H1 (cell line): Measurements from ENCODE around the gene KRT14. TPM values are rescaled to one million over a fixed set of nuclear protein-coding genes. Genes with fewer than 3 reads are reported as not detected.

Experiments
- CTCF ChIA-PET: fragments of 300-600 bp; sonication (Branson Sonifier 250); formaldehyde crosslinking; loops from one replicate; lab custom pipeline; 2021; ENCODE audit not compliant: partially characterized antibody; lab: Charles Lee
- POLR2A ChIA-PET: fragments of 300-600 bp; sonication (Branson Sonifier 250); formaldehyde crosslinking; loops from one replicate; lab custom pipeline; 2021; ENCODE audit warnings: inconsistent platforms; ENCODE audit not compliant: partially characterized antibody; lab: Charles Lee
- DNase-seq, 2 experiments: peaks; one replicate each; pipeline versions ENCODE4 v3.0.0 to v3.0.0-alpha.2; 2010 to 2022; ENCODE audit warnings: low spot score in 2 of 2, low read depth in 1 of 2, mixed read lengths in 1 of 2
- FAIRE-seq: peaks from 2 replicates; lab custom pipeline; 2011; peaks lifted over from hg19 to GRCh38; lab: Jason Lieb, UNC
- H2AFZ ChIP-seq: 2 replicates; pipeline ENCODE4 v1.8.1; 2012; ENCODE audit warnings: low read length, inconsistent platforms
- H2AK5ac ChIP-seq: 2 replicates; pipeline ENCODE4 v1.6.1; 2013; ENCODE audit warnings: low read depth, low read length
- H2BK120ac ChIP-seq: replicated peaks from 2 replicates; pipeline ENCODE3; 2013; ENCODE audit warnings: low read depth, low read length, inconsistent platforms
- H2BK12ac ChIP-seq: 2 replicates; pipeline ENCODE4 v1.6.1; 2013; ENCODE audit warnings: low read depth, low read length
- H2BK15ac ChIP-seq: 2 replicates; pipeline ENCODE4 v1.6.1; 2013; ENCODE audit warnings: low read length
- H2BK20ac ChIP-seq: 2 replicates; pipeline ENCODE4 v1.6.1; 2013; ENCODE audit warnings: low read length
- H2BK5ac ChIP-seq: 2 replicates; pipeline ENCODE4 v1.6.1; 2013; ENCODE audit warnings: low read depth, low read length
- H3K14ac ChIP-seq: 2 replicates; pipeline ENCODE4 v1.6.1; 2013; ENCODE audit warnings: inconsistent platforms; ENCODE audit not compliant: insufficient read length
- H3K18ac ChIP-seq: 2 replicates; pipeline ENCODE4 v1.6.1; 2013; ENCODE audit warnings: low read length; ENCODE audit errors: extremely low read depth
- H3K23ac ChIP-seq: 2 replicates; pipeline ENCODE4 v1.6.1; 2013; ENCODE audit warnings: inconsistent platforms; ENCODE audit not compliant: insufficient read length
- H3K23me2 ChIP-seq: 2 replicates; pipeline ENCODE4 v1.6.1; 2013; ENCODE audit warnings: low read depth, low read length
- H3K27ac ChIP-seq: 2 replicates; pipeline ENCODE4 v1.6.1; 2011; ENCODE audit warnings: low read depth, low read length, inconsistent platforms
- H3K27me3 ChIP-seq, 4 experiments: replicated peaks in 1 of 4; 1 replicate in 1 of 4; 2 replicates in 3 of 4; pipeline versions ENCODE4 v1.6.1 to v1.8.1; 2011 to 2013; ENCODE audit warnings: low read length in 3 of 4, mild to moderate bottlenecking in 3 of 4, inconsistent platforms in 2 of 4, mixed read lengths in 2 of 4, moderate library complexity in 1 of 4; ENCODE audit not compliant: control insufficient read depth in 3 of 4, insufficient read depth in 3 of 4; ENCODE audit errors: extremely low read depth in 1 of 4
- H3K36me3 ChIP-seq, 4 experiments: 2 replicates each; pipeline versions ENCODE4 v1.6.1 to v1.8.1; 2011 to 2013; ENCODE audit warnings: mild to moderate bottlenecking in 4 of 4, low read length in 3 of 4, moderate library complexity in 2 of 4, control low read depth in 1 of 4, inconsistent platforms in 1 of 4; ENCODE audit not compliant: insufficient read depth in 4 of 4, control insufficient read depth in 2 of 4
- H3K4ac ChIP-seq: replicated peaks from 2 replicates; pipeline ENCODE3; 2013; ENCODE audit warnings: low read length, low read depth, mixed read lengths, inconsistent platforms; ENCODE audit not compliant: insufficient read length
- H3K4me1 ChIP-seq, 4 experiments: replicated peaks in 1 of 4; 1 replicate in 1 of 4; 2 replicates in 3 of 4; pipeline versions ENCODE4 v1.6.1 to v1.8.1; 2011 to 2013; ENCODE audit warnings: low read length in 3 of 4, inconsistent platforms in 2 of 4, mixed read lengths in 1 of 4; ENCODE audit not compliant: insufficient read depth in 4 of 4, control insufficient read depth in 3 of 4
- H3K4me2 ChIP-seq, 2 experiments: 2 replicates each; pipeline versions ENCODE4 v1.6.1 to v1.8.1; 2011 to 2013; ENCODE audit warnings: low read depth in 2 of 2, low read length in 2 of 2, control low read depth in 1 of 2, inconsistent platforms in 1 of 2, mild to moderate bottlenecking in 1 of 2; ENCODE audit not compliant: insufficient read depth in 1 of 2
- H3K4me3 ChIP-seq, 4 experiments: fragments of 200-600, 300-600 bp in 1 of 4; sonication (generic), shearing (Covaris generic), sonication (Bioruptor Twin) in 1 of 4; 2 replicates each; pipeline versions ENCODE4 v1.5.1 to v1.8.1; 2011 to 2016; ENCODE audit warnings: low read length in 4 of 4, low read depth in 3 of 4, control low read depth in 2 of 4, inconsistent platforms in 2 of 4, mild to moderate bottlenecking in 2 of 4, mixed read lengths in 1 of 4, moderate library complexity in 1 of 4; ENCODE audit not compliant: insufficient read depth in 2 of 4; ENCODE audit errors: extremely low read depth in 1 of 4
- H3K56ac ChIP-seq: replicated peaks from 2 replicates; pipeline ENCODE3; 2013; ENCODE audit warnings: low read depth, mild to moderate bottlenecking, mixed read lengths, low read length, inconsistent platforms; ENCODE audit not compliant: insufficient read length
- H3K79me1 ChIP-seq: 2 replicates; pipeline ENCODE4 v1.6.1; 2013; ENCODE audit warnings: low read depth, low read length, control low read depth
- H3K79me2 ChIP-seq, 2 experiments: 2 replicates each; pipeline versions ENCODE4 v1.6.1 to v1.8.1; 2012 to 2013; ENCODE audit warnings: low read length in 2 of 2, mild to moderate bottlenecking in 2 of 2, inconsistent platforms in 1 of 2; ENCODE audit not compliant: insufficient read depth in 2 of 2, control insufficient read depth in 1 of 2
- H3K9ac ChIP-seq, 4 experiments: replicated peaks in 1 of 4; 1 replicate in 1 of 4; 2 replicates in 3 of 4; pipeline versions ENCODE4 v1.6.1 to v1.8.1; 2011 to 2013; ENCODE audit warnings: low read depth in 3 of 4, low read length in 3 of 4, control low read depth in 2 of 4, mild to moderate bottlenecking in 2 of 4, moderate library complexity in 2 of 4, inconsistent platforms in 1 of 4; ENCODE audit errors: extremely low read depth in 1 of 4
- H3K9me3 ChIP-seq, 2 experiments: 2 replicates each; pipeline versions ENCODE4 v1.6.1 to v1.8.1; 2012 to 2013; ENCODE audit warnings: mild to moderate bottlenecking in 2 of 2, moderate library complexity in 2 of 2, control low read depth in 1 of 2, inconsistent platforms in 1 of 2, low read depth in 1 of 2, low read length in 1 of 2, mixed read lengths in 1 of 2; ENCODE audit not compliant: insufficient read depth in 2 of 2
- H4K20me1 ChIP-seq, 2 experiments: replicated peaks in 1 of 2; 2 replicates each; pipeline versions ENCODE3 to v1.8.1; 2011 to 2013; ENCODE audit warnings: inconsistent platforms in 2 of 2, low read length in 2 of 2, mild to moderate bottlenecking in 1 of 2; ENCODE audit not compliant: insufficient read depth in 2 of 2, control insufficient read depth in 1 of 2
- H4K5ac ChIP-seq: 2 replicates; pipeline ENCODE4 v1.6.1; 2013; ENCODE audit warnings: low read length, low read depth, mixed read lengths, inconsistent platforms; ENCODE audit not compliant: insufficient read length
- H4K8ac ChIP-seq: 2 replicates; pipeline ENCODE4 v1.8.0; 2013; ENCODE audit warnings: mild to moderate bottlenecking, moderate library complexity, low read length, inconsistent platforms; ENCODE audit not compliant: insufficient read depth; ENCODE audit errors: extremely low read depth
- H4K91ac ChIP-seq: replicated peaks from 2 replicates; pipeline ENCODE3; 2013; ENCODE audit warnings: low read length, mixed read lengths, inconsistent platforms; ENCODE audit not compliant: insufficient read length
- BRCA1 ChIP-seq: IDR thresholded peaks from 2 replicates; pipeline ENCODE4 v1.6.1; 2012; ENCODE audit warnings: low read depth, low read length, improper control_type of control experiment
- CBX8 ChIP-seq: fragments of 300-800, 300-1000 bp; sonication (generic); IDR thresholded peaks from 2 replicates; pipeline ENCODE4 v1.7.1; 2016; ENCODE audit warnings: low read depth, low read length, borderline replicate concordance
- FOSL1 ChIP-seq: IDR thresholded peaks from 2 replicates; pipeline ENCODE4 v1.6.1; 2011; ENCODE audit warnings: mild to moderate bottlenecking, low read depth, low read length, moderate library complexity; ENCODE audit not compliant: insufficient read depth
- HDAC6 ChIP-seq: IDR thresholded peaks from one replicate; pipeline ENCODE4 v1.7.1; 2012; ENCODE audit warnings: low read depth, mild to moderate bottlenecking, inconsistent platforms, low read length, moderate library complexity
- NRF1 ChIP-seq: IDR thresholded peaks from 2 replicates; pipeline ENCODE4 v1.6.1; 2011; ENCODE audit warnings: mild to moderate bottlenecking, low read depth, low read length, improper control_type of control experiment
- POLR2AphosphoS5 ChIP-seq: IDR thresholded peaks from 2 replicates; pipeline ENCODE4 v1.6.1; 2011; ENCODE audit warnings: low read depth, low read length
- TAF1 ChIP-seq: IDR thresholded peaks from 2 replicates; pipeline ENCODE4 v1.6.1; 2011; ENCODE audit warnings: mild to moderate bottlenecking, low read depth, low read length
- TBP ChIP-seq: IDR thresholded peaks from 2 replicates; pipeline ENCODE4 v1.6.1; 2011; ENCODE audit warnings: low read depth, low read length, improper control_type of control experiment
- WGBS, 2 experiments: shearing (Covaris generic) in 1 of 2; methylation state at CpG; one replicate each; pipeline versions ENCODE4 v1.1.6 to v1.1.7; 2013 to 2015; ENCODE audit warnings: low lambda C conversion rate in 2 of 2, mixed read lengths in 2 of 2, inconsistent platforms in 1 of 2, low coverage in 1 of 2, missing lambda C conversion rate in 1 of 2; ENCODE audit not compliant: insufficient replicate concordance in 2 of 2, insufficient coverage in 1 of 2, insufficient read length in 1 of 2; ENCODE audit errors: extremely low coverage in 1 of 2, missing lambda C conversion rate in 1 of 2; 5-methylcytosine and 5-hydroxymethylcytosine counted together
- polyA plus RNA-seq, 7 experiments: library from polyadenylated mRNA; depleted of rRNA in 3 of 7; stranded (reverse) in 5 of 7; unstranded in 2 of 7; fragments of >200 nt in 5 of 7; fragments of 200-250 nt in 2 of 7; gene quantifications; 1 replicate in 5 of 7; 2 replicates in 1 of 7; 4 replicates in 1 of 7; pipeline versions ENCODE4 v1.2.1 to v1.2.3, GENCODE V29; 2011 to 2013; ENCODE audit warnings: missing spikeins in 2 of 7, mixed read lengths in 2 of 7
- total RNA-seq: library from RNA; stranded (reverse); fragmentation: NEBNext Ultra II Directional; extraction: Animal tissue kit (Norgen Biotek cat#: 25700); gene quantifications from 2 replicates; pipeline ENCODE4 v1.2.1, GENCODE V29; 2021

Gene KRT14
- total and polyA plus RNA-seq, 2 of the 8 experiments (the other 6 are each of a cell fraction or from before 2014, with no cell fraction given): 0.35 TPM; not detected in 1

DNA sequence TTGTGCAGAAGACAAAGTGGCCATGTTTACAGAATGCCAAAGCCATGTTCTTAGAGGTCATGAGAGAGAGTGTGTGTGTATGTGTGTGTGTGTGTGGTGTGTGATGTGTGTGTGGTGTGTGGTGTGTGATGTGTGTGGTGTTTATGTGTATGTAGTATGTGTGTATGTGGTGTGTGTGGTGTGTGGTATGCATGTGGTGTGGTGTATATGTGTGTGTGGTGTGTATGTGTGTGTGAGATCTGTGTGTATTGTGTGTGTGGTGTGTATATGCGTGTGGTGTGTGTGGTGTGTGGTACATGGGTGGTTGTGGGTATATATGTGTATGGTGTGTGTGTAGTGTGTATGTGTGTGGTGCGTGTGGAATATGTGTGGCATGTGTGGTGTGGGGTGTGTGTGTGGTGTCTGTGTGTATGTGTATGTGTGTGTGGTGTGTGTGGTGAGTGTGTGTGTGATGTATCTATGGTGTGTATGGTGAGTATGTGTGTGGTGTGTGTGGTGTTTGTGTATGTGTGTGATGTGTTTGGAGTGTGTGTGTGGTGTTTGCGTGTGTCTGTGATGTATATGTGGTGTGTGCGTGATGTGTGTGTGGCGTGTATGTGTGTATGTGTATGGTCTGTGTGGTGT, 45.9 kb upstream of the KRT14 start:
- peak overlapping the region; percentile 92 for H2AK5ac ChIP-seq
- H3K4me2 ChIP-seq: no peak overlapping the region
- H3K27me3 ChIP-seq: peaks cover 0 to 3% (median 0%) of the 10 kb centered on the region in 4 experiments; a peak in 1 of 7 replicates
- H2BK20ac ChIP-seq: peak overlapping the region; percentile 52; the same call in 1 of the 2 replicates
- WGBS, 2 experiments: 62 to 100% methylated on average over 1 to 5 of the region's 5 CpGs
- no peak overlapping the region for H3K27ac ChIP-seq
- no peak overlapping the region for H2AFZ ChIP-seq
- peaks cover 0 to 11% of the 10 kb centered on the region in 2 experiments for H4K20me1 ChIP-seq
- peaks cover 12% of the 10 kb centered on the region; the same call in 1 of the 2 replicates for H3K23me2 ChIP-seq
- peak overlapping the region; percentile 100 for H3K56ac ChIP-seq
- H3K79me1 ChIP-seq: no peaks in the 10 kb centered on the region
- H2BK15ac ChIP-seq: peak overlapping the region; percentile 47
- peak overlapping the region; percentile 85 for H3K4ac ChIP-seq
- H3K14ac ChIP-seq: no peak overlapping the region
- H3K79me2 ChIP-seq: no peaks in the 10 kb centered on the region
- H3K4me3 ChIP-seq: no peak overlapping the region
- no peak overlapping the region; a peak in 2 of 7 replicates for H3K9ac ChIP-seq
- H3K4me1 ChIP-seq: peaks cover 0 to 14% (median 4%) of the 10 kb centered on the region in 4 experiments; a peak in 2 of 7 replicates
- no peak overlapping the region; the same call in 1 of the 2 replicates for H2BK5ac ChIP-seq
- FAIRE-seq (peak; percentile 84), DNase-seq (no peak)
- no peaks in the 10 kb centered on the region; a peak in 1 of 8 replicates for H3K36me3 ChIP-seq
- H2BK12ac ChIP-seq: peak overlapping the region; percentile 70; the same call in 1 of the 2 replicates
- H3K23ac ChIP-seq: peak overlapping the region; percentile 53
- H4K5ac ChIP-seq: no peak overlapping the region
- TF ChIP-seq HDAC6: no peak
- TF ChIP-seq FOSL1: no peak
- no peak for TF ChIP-seq POLR2AphosphoS5
- no peak for TF ChIP-seq CBX8
- no peak for TF ChIP-seq NRF1
- TF ChIP-seq TAF1: no peak
- no peak for TF ChIP-seq BRCA1
- TF ChIP-seq TBP: no peak
- H3K18ac ChIP-seq: no peak overlapping the region
- no peak overlapping the region for H2BK120ac ChIP-seq
- CTCF ChIA-PET: no interaction called here
- no peaks in the 10 kb centered on the region for H3K9me3 ChIP-seq
- peak overlapping the region; percentile 91 for H4K91ac ChIP-seq
- no peak overlapping the region for H4K8ac ChIP-seq
- POLR2A ChIA-PET: no interaction called here
